ENCODE data around the gene LRRFIP1. TPM values are rescaled to one million over a fixed set of nuclear protein-coding genes. Genes with fewer than 3 reads are reported as not detected.

LRRFIP1 gene
- total RNA-seq, 1 experiment from 2014 or later = 29.9 TPM

DNA sequence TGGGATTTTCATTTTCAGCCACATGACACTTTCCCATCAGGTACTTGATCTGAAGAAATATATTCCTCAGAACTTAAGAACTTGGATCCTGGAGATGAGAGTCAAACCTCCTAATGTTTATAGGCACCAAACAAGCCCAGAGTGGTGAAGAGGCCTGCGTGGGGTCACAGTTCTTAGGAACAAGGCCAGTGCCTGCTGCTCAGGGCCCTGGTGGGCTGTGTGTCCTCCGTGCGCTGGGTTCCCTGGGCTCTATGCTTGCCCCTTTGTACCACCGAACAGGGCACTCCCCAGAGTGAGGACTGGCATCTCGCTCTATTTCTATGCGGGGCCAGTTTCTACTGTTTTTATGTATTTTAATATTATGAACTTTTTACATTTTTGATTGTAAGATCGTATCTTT, 95.2 kb downstream of the LRRFIP1 start:
- no peak for DNase-seq (ENCODE audit: low read depth)

DNA sequence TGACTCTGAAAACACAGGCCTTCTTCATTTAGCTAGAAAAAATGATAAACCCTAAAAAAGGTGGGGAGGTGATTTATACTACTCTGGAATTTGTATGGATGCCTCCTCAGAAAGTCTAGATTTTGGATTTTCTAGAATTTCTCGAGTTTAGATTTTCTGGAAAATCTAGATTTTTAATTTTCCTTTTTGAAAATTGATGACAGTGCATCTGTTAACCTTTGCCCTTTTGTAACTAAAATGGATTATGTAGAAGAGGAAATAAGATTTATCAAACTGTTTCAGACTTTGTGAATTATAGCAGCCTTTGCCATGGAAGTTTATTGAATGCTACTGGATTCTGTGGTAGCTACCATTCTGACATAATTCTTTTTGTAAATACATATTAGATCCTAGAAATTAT, 95.6 kb downstream of the LRRFIP1 start:
- no peak for DNase-seq (ENCODE audit: low read depth)

DNA sequence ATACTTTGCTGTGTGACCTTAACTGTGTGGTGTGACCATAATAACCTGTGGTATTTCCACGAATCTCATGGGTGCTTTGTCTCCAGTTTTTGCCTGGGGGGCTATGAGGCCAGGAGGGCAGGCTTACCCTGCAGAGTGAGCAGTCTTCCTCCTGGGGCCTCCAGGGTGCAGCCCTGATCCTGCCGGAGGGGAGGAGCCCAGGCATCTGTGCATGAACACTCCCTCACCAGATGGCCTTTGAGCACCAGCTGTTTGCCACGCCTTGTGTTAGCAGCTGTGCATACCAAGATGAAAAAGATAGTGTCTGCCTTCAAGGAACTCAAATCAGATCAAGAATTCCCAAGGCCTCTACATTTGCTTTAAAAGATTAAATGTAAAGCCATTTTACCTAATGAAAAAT, 96.2 kb downstream of the LRRFIP1 start:
- DNase-seq (ENCODE audit: low read depth) = no peak

DNA sequence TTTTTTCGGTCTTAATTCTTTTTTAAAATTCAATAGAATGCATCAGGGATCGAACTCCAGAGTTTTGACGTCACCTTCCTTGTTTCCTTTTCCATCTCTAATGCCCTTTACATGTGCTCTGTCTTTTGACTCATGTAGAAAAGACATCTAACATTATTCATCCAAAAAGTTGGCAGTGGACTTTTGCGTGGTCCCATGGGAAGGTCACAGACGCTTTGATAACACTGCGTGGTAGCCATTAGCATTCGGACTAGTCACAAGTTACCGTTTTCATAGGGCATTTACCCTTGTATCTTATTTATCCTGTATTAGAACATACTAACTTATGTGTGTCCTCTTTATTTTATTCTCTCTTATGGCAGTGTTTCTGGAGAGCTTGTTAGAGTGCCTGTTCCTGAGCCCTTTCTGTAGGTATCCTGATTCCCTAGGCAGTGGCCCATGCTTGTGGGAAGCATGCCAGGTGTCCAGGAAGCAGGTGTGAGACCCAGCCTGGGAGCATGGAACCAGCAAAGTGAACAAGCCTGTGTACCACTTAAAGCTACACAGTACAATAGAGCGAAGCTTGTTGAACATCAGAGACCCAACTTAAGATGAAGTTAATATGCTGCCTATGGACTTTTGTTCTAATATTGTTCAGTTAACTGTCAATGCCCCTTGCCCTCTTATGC, 97.6 kb downstream of the LRRFIP1 start:
- no peak for DNase-seq (ENCODE audit: low read depth)

DNA sequence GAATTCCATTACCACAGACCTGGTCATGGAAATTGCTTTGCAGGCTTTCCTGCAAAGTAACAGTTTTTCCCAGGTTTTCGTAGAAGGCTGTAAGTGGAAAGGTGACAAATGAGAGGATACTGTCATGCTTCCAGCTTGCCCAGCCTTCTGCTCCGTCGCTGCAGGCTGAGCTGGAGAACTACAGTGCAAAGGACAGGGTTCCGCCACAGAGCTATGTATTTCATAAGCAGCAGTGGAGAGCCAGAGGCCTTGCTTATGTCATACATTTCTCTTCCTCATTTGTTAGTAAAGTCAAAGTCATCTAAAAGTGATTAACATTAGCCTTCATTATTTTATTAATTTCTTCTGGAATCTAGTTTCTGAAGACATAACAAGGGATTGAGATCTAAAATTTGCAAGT, 98.3 kb downstream of the LRRFIP1 start:
- no peak for DNase-seq (ENCODE audit: low read depth)

DNA sequence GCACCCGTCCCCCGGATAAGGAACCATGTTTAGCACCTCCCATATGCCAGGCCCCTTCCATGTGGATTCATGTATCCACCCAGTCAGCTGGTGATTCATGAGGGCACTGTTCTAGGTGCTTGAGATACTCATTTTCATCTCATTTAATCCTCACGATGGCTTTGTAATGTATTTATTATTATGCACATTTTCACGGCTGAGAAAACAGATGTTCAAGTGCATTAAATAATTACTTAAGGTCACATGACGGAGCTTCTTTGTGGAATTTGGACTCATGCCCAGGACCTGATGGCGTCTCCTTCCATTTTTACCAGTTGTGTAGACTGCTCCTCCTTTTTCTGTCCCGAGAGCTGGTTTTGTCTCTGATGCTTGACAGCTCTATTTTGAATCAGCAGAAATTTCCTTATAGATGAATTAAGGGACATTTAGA, 99.0 kb downstream of the LRRFIP1 start:
- peak; percentile 30 for DNase-seq (ENCODE audit: low read depth)

DNA sequence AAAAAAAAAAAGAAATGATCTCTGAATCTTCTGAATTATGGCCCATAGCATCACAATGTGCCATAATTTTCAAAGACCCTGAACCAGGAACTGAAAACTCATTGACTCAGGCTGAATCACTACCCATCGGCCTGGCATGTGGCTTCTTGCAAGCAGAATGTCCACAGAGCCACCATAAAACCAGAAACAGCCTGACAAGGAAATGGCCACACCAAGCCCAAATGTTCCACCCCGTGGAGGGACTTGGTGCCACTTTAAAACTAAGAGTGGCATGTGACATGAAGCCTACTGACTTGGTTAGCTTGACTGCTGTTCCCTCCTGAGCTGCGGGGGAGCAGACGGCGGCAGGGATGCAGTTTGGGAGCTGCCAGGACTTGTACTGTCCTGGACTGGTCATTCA, 100.0 kb downstream of the LRRFIP1 start:
- peak; percentile 37 for DNase-seq (ENCODE audit: low read depth)

DNA sequence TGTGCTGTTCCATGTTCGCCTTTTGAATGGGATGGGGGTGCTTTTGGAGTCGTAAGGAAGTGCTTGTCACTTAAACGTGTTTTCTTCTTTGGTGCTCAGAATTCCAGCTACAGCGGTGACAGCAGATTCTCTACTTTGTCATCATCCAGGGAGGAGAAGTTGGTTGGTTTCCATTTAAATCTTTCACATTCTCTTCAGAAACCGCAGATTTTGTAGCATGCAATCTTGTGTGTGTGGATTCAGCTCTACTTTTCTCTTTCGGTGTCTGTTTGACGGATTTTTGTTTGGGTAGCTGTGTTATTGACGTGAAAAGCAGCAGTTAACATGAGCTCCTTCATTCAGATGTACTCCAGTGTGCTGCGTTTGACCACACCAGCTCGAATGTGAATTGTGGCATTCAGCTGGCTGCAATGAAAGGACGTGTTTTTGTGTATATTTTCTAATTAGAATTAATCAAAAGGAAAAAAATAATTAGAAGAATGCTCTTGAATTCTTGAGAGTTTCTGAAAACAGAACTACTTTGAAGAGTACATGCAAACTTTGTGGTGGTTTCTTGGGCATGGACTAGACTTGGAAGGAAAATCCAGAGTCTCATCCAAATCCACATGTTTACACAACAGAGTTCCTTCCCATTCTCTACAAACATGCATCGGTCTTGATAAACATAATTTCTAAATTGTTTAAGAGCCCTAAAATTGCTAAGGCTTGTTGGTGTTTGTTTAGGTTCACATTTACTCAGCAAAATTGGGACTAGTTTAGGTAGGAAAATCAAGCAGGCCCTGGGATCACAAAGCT, 102.5 kb downstream of the LRRFIP1 start:
- DNase-seq (ENCODE audit: low read depth) = peak; percentile 37

DNA sequence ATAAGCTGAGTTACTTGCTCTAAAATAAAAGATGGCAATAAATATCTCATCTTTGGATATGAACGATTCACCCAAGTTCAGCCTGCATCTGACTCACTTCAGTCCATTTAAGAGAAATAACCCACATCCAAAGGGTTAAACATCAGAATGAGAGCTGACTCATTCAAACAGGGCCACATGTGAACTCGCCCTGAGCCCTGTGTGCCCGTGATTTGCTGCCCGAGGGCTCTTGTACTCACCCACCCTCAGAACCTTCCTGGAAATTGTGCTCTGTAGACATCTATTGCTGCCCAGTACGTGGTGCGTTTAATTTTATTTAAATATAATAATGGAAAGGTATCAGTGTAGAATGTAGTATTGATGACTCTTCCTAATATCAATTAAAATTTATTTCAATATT, 104.3 kb downstream of the LRRFIP1 start:
- peak; percentile 89 for DNase-seq (ENCODE audit: low read depth)

DNA sequence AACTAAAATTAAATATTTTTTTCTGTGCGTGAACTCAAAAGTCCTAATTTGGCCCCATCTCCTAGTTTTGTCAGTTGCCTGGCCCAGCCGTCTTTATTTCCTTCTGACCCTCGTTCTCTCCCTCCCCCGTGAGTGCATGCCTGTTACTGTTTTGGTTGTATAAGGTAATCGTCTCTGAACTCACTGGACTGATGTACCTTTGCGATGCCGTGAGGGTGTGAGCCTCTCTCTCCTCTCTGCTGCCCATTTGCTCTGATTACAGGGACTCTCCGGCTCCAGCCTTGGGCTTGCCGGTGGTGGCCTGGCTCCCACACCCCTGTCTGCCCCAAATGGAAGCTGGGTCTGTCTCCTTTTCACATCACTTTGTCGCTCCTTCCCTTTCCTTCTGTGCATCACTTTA, 104.7 kb downstream of the LRRFIP1 start:
- DNase-seq (ENCODE audit: low read depth) = no peak

DNA sequence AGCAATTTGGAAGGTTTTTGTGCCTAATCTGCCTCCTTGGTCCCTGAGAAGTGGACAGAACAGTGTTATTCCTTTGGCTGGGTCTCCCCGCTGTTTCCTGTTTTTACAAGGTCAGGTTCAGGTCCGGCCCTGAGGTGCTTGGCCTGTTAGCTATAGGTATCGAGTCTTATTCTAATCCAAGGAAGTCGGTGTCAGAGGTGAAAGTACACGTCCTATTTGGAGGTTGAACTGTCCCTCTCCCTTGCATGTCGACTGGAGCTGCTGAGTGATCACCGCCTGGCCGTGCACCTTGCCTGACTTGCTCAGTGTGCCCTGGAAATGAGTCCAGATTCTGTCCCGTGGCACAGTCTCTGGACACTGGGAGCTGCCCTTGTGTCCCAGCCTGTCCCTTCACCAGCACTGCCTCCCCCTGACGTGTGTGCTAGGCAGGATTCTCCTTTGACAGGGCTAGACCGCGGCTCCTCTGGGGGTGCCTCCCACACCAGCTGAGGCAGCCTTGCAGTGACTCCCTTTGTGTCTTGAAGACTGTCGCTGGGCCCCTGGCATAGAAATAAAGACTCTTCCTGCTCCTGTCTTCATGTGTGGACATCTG, 105.5 kb downstream of the LRRFIP1 start:
- DNase-seq (ENCODE audit: low read depth) = no peak

DNA sequence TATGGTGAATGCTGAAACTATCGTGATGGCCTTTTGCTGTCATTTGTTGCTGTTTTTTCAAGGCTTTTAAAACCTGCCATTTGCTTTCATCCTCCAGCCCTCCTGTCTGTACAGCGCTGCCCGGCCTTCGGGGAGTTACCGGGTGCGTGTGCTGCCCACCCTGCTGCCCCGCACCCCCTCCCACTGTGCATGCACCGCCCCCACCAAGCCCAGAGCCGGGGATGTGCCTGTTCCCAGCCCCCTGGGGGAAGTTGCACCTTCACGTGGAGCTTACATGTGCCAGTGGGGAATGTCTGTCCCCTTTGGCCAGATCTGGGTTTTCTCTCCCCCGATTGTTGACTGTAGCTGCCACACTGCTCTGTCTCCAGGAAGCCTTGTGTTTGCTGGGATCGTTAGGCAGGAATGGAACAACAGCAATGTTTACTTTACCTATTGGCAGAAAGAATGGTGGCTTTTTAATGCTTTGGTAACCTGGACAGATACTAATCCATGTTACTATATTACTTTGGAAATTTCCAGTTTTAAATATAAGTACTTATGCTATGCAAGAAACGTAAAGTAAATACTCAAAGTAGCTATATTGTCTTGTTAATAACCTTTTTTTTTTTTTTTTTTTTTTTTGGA, 106.4 kb downstream of the LRRFIP1 start:
- DNase-seq (ENCODE audit: low read depth) = no peak

DNA sequence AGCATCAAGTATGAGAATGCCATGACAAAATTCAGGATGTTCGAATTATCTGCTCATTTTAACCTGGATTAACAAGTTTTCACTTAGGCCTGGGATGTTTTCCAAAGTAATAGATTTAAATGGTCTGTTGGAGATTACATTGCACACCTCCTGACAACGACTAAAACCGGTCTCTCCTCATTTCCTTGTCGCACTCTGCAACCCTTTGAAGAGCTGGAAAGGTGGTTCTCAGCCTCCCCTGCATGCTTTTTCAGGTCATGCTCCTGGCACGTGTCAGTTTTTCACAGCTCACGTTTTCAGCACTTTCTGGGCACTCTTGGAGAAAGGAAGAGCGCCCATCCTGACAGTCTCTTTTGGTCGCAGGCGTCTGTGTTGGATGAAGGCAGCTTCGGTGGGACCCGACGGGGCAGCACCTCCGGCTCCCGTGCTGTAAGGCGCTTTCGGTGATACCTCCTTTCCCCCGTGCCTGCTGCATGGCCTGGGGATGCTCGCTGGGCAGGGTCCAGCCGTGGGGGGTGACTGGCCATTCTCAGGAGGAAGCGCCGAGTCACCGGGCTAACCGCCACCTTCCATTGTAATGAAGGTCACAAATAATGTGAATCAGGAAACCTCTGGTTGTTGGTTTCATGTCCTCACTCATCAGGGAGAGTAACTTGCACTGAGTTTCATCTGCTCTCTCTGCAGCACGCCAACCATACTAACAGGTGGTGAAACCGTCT, 107.7 kb downstream of the LRRFIP1 start:
- no peak for DNase-seq (ENCODE audit: low read depth)

DNA sequence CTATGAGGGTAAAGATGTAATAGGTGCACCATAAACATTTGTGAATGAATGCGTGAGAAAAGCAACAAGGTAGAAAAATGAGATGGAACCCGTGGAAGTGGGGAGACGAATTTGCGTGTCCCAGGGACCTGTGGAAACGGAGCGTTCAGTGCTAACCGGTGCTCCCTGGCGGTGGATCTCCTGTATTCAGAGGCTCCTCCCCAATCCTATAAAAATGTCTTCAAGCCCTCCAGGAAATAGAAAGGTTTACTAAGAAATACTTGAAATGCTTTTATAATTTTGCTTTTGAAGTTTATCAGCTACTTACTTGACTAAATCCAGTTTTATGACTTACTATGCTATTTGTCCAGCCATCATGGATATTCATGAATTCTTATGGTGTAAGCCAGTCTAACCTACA, 108.4 kb downstream of the LRRFIP1 start:
- DNase-seq (ENCODE audit: low read depth) = no peak

DNA sequence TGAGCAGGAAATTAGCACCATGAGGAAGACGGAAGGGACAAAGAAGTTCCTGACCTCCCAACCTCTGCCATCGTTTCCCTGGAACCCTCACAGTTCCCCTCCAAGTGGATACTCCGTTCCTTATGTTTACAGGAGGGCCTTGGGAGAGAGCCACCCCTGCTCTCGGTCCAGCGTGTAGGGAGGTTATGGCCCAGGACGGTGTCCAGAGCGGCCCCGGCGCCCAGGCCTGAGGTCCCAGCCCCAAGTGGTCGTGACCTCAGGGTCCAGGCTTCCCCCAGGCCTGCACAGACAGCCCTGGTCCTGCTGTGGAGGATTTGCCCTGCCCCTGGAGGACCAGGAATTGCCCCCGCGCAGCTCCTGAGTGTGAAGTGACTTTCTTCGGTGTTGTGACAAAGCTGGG, 109.4 kb downstream of the LRRFIP1 start:
- DNase-seq (ENCODE audit: low read depth) = no peak

DNA sequence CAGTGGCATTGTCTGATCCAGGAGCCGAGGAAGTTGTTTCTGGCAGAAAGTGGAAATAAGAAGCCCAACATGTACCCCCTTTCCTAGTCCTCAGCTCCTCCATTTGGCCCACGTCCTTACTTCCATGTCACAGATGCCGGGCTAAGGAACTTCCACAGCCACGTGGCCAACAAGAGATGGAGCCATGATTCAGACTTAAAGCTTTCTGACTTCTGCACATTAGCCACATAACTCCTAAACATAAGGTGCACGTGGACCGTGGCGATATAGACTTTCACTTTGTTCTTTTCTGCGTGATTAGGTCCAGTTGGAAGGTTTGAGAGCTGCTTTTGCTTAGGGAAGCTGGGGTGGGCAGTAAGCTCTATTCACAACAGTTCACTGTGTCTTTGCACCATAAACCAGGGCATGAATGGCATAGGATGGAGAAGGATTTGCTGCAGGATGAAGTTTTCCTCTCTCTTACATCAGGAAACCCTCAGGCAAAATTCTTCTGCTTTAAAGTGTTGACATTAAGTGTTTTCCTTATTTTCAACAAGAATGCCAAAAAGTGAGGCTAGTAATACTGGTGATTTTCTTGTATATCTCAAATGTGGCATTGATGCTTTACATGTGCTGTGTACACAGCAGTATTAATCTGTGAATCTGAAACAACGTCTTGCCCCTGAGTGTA, 109.9 kb downstream of the LRRFIP1 start:
- DNase-seq (ENCODE audit: low read depth) = no peak

DNA sequence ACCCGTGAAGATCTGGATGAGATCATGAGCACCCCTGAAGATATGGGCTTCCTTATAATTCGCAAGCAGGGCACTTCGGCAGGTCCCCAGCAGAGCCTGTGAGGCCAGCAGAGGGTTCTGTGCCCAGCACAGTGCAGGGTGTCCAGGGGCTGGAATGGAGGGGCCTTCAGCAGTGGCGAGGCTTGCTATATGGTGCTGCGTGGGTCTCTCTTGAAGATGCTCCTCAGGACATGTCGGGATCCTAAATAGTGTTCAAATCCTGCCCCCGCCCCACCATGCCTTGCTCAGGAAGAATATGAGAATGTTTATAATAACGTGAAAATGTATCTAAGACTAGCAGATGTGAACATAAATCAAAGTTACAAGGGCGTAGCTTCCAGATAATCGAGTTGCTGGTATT, 110.9 kb downstream of the LRRFIP1 start:
- no peak for DNase-seq (ENCODE audit: low read depth)

DNA sequence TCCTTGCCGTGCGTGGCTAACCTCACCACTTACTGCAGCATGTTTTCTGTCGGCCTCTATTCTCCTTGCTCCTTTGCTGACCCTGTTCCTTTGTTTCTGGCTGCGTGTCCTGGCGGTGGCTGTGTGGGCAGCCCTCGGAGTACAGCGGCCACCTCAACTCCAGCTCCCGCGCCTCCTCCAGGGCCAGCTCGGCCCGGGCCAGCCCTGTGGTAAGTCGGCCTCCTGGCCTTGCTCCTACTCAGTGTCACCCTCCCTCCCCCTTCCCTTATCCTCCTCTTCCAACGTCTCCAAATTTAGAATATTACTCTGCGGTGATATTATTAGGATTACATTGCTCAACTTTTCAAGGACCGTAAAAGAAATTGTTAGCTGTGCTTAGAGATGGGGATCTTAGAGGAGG, 111.7 kb downstream of the LRRFIP1 start:
- DNase-seq (ENCODE audit: low read depth) = no peak

DNA sequence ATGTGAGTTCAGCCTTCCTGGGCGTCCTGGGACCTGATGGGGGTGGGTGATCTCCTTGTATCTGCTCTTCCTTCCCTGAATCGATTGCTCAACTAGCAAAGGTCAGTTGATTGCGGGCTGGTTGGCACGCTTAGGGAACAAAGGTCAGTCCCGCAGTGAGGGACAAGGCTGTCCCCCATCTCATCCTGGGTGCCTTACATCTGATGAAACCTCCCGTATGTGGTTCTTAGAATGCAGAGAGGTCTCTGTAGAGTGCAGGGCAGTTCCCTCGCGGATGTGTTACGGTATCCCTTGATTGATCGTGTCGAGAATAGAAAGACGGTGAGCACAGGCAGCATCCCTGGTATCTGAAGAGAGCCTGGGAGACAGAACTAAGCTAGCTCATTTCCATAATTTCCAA, 114.8 kb downstream of the LRRFIP1 start:
- DNase-seq (ENCODE audit: low read depth) = no peak

DNA sequence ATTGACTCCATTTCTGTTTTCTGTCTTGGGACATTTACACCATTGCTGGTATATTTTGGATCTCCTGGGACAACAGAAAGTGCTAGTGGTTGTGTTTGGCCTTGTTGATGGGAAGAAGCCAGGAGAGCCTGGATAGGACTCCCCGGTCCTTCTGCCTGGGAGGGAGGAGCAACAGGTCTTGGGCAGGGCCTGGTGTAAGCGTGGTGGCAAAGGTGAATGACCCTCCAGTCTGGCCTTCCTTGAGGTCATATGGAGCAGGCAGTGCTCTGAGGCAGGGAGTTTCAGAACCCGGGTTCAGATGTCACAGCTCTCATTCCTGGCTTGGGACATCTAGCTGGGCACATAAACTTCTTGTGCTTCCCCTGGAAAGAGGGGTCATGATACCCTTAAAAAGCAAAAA, 115.2 kb downstream of the LRRFIP1 start:
- DNase-seq (ENCODE audit: low read depth) = no peak

DNA sequence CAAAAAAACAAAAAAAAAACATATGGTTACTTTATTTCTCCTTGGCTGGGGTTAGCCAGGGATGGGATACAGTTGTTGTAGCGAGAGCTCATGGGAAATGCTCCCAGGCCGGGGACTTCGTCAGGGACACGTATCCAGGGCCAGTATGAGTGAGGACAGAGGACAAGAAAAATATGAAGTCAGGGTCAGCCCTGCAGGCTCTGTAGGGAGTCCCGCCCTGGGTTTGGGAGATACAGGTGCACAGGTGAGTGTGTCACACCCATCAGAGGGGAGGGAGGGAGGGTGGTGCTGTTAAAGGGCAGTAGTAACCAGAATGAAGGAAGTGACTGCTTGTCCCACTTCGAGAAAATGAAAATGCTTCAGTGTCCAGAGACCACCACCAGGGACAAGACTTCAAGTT, 115.6 kb downstream of the LRRFIP1 start:
- no peak for DNase-seq (ENCODE audit: low read depth)
